Endothelial cell of umbilical vein (primary cell): ENCODE data around the gene RET. TPM values are rescaled to one million over a fixed set of nuclear protein-coding genes. Genes with fewer than 3 reads are reported as not detected.

ENCODE experiments used
- BruUV-seq: library from RNA; stranded (reverse); fragments of 400-500 nt; replicated peaks from 2 replicates; lab custom pipeline; 2021; lab: Mats Ljungman, UMichigan
- CTCF ChIA-PET: fragments of 300-600, 350-600 bp; sonication (Branson Sonifier 250); formaldehyde crosslinking; loops from one replicate; lab custom pipeline; 2021; ENCODE audit warnings: antibody characterized with exemption, inconsistent platforms; lab: Charles Lee
- POLR2A ChIA-PET: fragments of 300-600, 350-600 bp; sonication (Branson Sonifier 250); formaldehyde crosslinking; loops from one replicate; lab custom pipeline; 2021; ENCODE audit warnings: antibody characterized with exemption, inconsistent platforms; lab: Charles Lee
- DNase-seq: peaks from one replicate; pipeline ENCODE4 v3.0.0-alpha.2; 2011; ENCODE audit warnings: low read depth, low spot score
- FAIRE-seq: peaks from 2 replicates; lab custom pipeline; 2011; peaks lifted over from hg19 to GRCh38; lab: Jason Lieb, UNC
- H2AFZ ChIP-seq: 2 replicates; pipeline ENCODE4 v1.6.0; 2012; ENCODE audit warnings: low read depth, low read length, control low read depth, inconsistent platforms
- H3K27ac ChIP-seq: 2 replicates; pipeline ENCODE4 v1.5.1; 2011; ENCODE audit warnings: low read depth, mild to moderate bottlenecking, control low read depth, low read length, moderate library complexity; ENCODE audit not compliant: insufficient read depth
- H3K27me3 ChIP-seq, 2 experiments: 2 replicates each; pipeline versions ENCODE4 v1.6.0 to v1.6.1; 2011; ENCODE audit warnings: low read length in 2 of 2, mixed read lengths in 1 of 2; ENCODE audit not compliant: control insufficient read depth in 2 of 2, insufficient read depth in 2 of 2
- H3K36me3 ChIP-seq, 2 experiments: 2 replicates in 1 of 2; 3 replicates in 1 of 2; pipeline ENCODE4 v1.5.1; 2011; ENCODE audit warnings: low read length in 2 of 2, mild to moderate bottlenecking in 1 of 2, moderate library complexity in 1 of 2; ENCODE audit not compliant: control insufficient read depth in 2 of 2, insufficient read depth in 2 of 2; ENCODE audit errors: extremely low read depth in 1 of 2
- H3K4me1 ChIP-seq: 3 replicates; pipeline ENCODE4 v1.5.1; 2011; ENCODE audit warnings: mild to moderate bottlenecking, low read length; ENCODE audit not compliant: control insufficient read depth, insufficient read depth; ENCODE audit errors: extremely low read depth
- H3K4me2 ChIP-seq: 2 replicates; pipeline ENCODE4 v1.6.1; 2011; ENCODE audit warnings: low read length, control low read depth, mixed read lengths; ENCODE audit not compliant: insufficient read depth
- H3K4me3 ChIP-seq, 3 experiments: fragments of 200-600 bp in 1 of 3; sonication (generic), shearing (Covaris generic) in 1 of 3; replicated peaks in 1 of 3; 2 replicates each; pipeline ENCODE4 v1.5.1; 2011 to 2016; ENCODE audit warnings: control low read depth in 3 of 3, low read length in 3 of 3, mild to moderate bottlenecking in 2 of 3, inconsistent platforms in 1 of 3, low read depth in 1 of 3, moderate library complexity in 1 of 3; ENCODE audit not compliant: insufficient read depth in 1 of 3
- H3K79me2 ChIP-seq: 2 replicates; pipeline ENCODE4 v1.6.0; 2012; ENCODE audit warnings: low read length, inconsistent platforms; ENCODE audit not compliant: control insufficient read depth, insufficient read depth
- H3K9ac ChIP-seq: replicated peaks from 2 replicates; pipeline ENCODE3; 2011; ENCODE audit warnings: low read length, control low read depth; ENCODE audit not compliant: insufficient read depth; ENCODE audit errors: extremely low read depth
- H3K9me1 ChIP-seq: replicated peaks from 3 replicates; pipeline ENCODE4 v1.6.0; 2011; ENCODE audit warnings: mild to moderate bottlenecking, low read length; ENCODE audit not compliant: control insufficient read depth, insufficient read depth; ENCODE audit errors: extremely low read depth
- H3K9me3 ChIP-seq: replicated peaks from 2 replicates; pipeline ENCODE4 v1.5.1; 2012; ENCODE audit warnings: low read length, inconsistent platforms; ENCODE audit not compliant: control insufficient read depth, insufficient read depth
- H4K20me1 ChIP-seq: replicated peaks from 2 replicates; pipeline ENCODE3; 2011; ENCODE audit warnings: mild to moderate bottlenecking, low read length; ENCODE audit not compliant: control insufficient read depth, insufficient read depth; ENCODE audit errors: extremely low read depth
- EZH2 ChIP-seq: IDR thresholded peaks from 2 replicates; pipeline ENCODE4 v1.6.1; 2012; ENCODE audit warnings: borderline replicate concordance, low read depth, mild to moderate bottlenecking, moderate library complexity, low read length, inconsistent platforms; ENCODE audit not compliant: severe bottlenecking
- FOS ChIP-seq: IDR thresholded peaks from 2 replicates; pipeline ENCODE4 v1.6.1; 2011; ENCODE audit warnings: mild to moderate bottlenecking, low read length, moderate library complexity, borderline replicate concordance; ENCODE audit not compliant: insufficient read depth
- GATA2 ChIP-seq: IDR thresholded peaks from 2 replicates; pipeline ENCODE4 v1.7.0; 2011; ENCODE audit warnings: low read depth, mild to moderate bottlenecking, moderate library complexity, mixed read lengths, low read length; ENCODE audit not compliant: insufficient read length, insufficient read depth
- JUN ChIP-seq: IDR thresholded peaks from 2 replicates; pipeline ENCODE4 v1.6.1; 2011; ENCODE audit warnings: borderline replicate concordance, low read depth; ENCODE audit not compliant: insufficient read length, insufficient read depth
- MYC ChIP-seq: IDR thresholded peaks from one replicate; pipeline ENCODE4 v1.6.1; 2011; ENCODE audit warnings: mild to moderate bottlenecking, low read depth, low read length
- POLR2A ChIP-seq: IDR thresholded peaks from 2 replicates; pipeline ENCODE4 v1.6.1; 2012; ENCODE audit warnings: low read depth, mild to moderate bottlenecking, control low read depth, low read length
- POLR2AphosphoS5 ChIP-seq: IDR thresholded peaks from 2 replicates; pipeline ENCODE4 v1.6.1; 2012; ENCODE audit warnings: low read depth, mild to moderate bottlenecking, control low read depth, low read length, moderate library complexity; ENCODE audit not compliant: insufficient read depth
- dilution Hi-C: fragments of 300-500 bp; cut with MboI; formaldehyde crosslinking; loops from one replicate; pipeline ENCODE4 v1.15.0; 2019; ENCODE audit warnings: low sequenced_read_pairs; ENCODE audit not compliant: extremely low pct_ligation_motif_present
- intact Hi-C: fragments of 100-400 bp; cut with micrococcal nuclease; formaldehyde crosslinking; loops from one replicate; pipeline ENCODE4 v1.10.0; 2022
- polyA plus RNA-seq, 4 experiments: library from polyadenylated mRNA; depleted of rRNA in 3 of 4; stranded (reverse) in 3 of 4; unstranded in 1 of 4; fragments of >200 nt; gene quantifications; 2 replicates each; pipeline versions ENCODE4 v1.2.1 to v1.2.3, GENCODE V29; 2011 to 2012; ENCODE audit warnings: missing spikeins in 1 of 4
- total RNA-seq: library from RNA; stranded (reverse); gene quantifications from 2 replicates; pipeline ENCODE4 v1.2.3, GENCODE V29; 2021
- TF ChIP-seq, protein P1 (sequence below), 2 donors: IDR thresholded peaks; 1 replicate in 1 of 2; 2 replicates in 1 of 2; pipeline ENCODE4 v1.5.1; 2011; ENCODE audit warnings: low read length in 2 of 2, mild to moderate bottlenecking in 2 of 2, moderate library complexity in 2 of 2, control low read depth in 1 of 2, inconsistent platforms in 1 of 2, low read depth in 1 of 2; ENCODE audit not compliant: insufficient read depth in 1 of 2; ENCODE audit errors: extremely low read depth in 1 of 2
- TF ChIP-seq, protein P2 (sequence below): IDR thresholded peaks from 2 replicates; pipeline ENCODE4 v1.6.1; 2011; ENCODE audit not compliant: insufficient read depth, insufficient read length

The RET gene
- total and polyA plus RNA-seq, 2 donors (not counting 3 experiments of a cell fraction or from before 2014, with no cell fraction given): 0.04 to 0.22 TPM

DNA sequence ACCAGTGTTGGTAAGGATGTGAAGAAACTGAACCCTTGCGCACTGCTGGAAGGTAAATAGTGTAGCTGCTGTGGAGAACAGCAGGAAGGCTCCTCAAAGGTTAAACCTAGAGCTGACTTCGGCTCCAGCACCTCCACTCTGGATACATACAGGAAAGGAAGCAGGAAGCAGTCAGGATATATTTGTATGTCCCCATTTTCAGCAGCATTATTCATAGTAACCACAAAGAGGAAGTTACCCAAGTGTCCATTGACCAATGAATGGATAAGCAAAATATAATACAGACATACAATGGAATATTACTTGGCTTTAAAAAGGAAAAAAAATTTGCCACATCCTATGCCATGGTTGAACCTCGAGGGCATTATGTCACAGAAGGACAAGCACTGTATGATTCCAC, 15.0 kb downstream of the RET start:
- H2AFZ ChIP-seq: no peak overlapping the region
- no peaks in the 10 kb centered on the region for H3K27me3 ChIP-seq
- dilution Hi-C loops (no loop called here), intact Hi-C loops (no loop called here)
- H3K9me3 ChIP-seq: no peaks in the 10 kb centered on the region
- no TSS peak for BruUV-seq
- no peaks in the 10 kb centered on the region for H4K20me1 ChIP-seq
- POLR2A ChIA-PET: no interaction called here
- H3K9me1 ChIP-seq: no peaks in the 10 kb centered on the region
- no peak overlapping the region for H3K4me3 ChIP-seq
- FAIRE-seq: no peak
- H3K79me2 ChIP-seq: no peaks in the 10 kb centered on the region
- no peak overlapping the region for H3K27ac ChIP-seq
- H3K4me1 ChIP-seq: no peaks in the 10 kb centered on the region
- no peak overlapping the region for H3K9ac ChIP-seq
- no peak for TF ChIP-seq POLR2A
- no peak for TF ChIP-seq JUN
- TF ChIP-seq FOS: no peak
- TF ChIP-seq, protein P1, sequence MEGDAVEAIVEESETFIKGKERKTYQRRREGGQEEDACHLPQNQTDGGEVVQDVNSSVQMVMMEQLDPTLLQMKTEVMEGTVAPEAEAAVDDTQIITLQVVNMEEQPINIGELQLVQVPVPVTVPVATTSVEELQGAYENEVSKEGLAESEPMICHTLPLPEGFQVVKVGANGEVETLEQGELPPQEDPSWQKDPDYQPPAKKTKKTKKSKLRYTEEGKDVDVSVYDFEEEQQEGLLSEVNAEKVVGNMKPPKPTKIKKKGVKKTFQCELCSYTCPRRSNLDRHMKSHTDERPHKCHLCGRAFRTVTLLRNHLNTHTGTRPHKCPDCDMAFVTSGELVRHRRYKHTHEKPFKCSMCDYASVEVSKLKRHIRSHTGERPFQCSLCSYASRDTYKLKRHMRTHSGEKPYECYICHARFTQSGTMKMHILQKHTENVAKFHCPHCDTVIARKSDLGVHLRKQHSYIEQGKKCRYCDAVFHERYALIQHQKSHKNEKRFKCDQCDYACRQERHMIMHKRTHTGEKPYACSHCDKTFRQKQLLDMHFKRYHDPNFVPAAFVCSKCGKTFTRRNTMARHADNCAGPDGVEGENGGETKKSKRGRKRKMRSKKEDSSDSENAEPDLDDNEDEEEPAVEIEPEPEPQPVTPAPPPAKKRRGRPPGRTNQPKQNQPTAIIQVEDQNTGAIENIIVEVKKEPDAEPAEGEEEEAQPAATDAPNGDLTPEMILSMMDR (IDR thresholded peaks at IDR 0.05; ENCODE audit: extremely low read depth in 1 of 2, insufficient read depth in 1 of 2, low read depth in 1 of 2, low read length in 2 of 2): no peak
- TF ChIP-seq GATA2: no peak
- TF ChIP-seq, protein P2, sequence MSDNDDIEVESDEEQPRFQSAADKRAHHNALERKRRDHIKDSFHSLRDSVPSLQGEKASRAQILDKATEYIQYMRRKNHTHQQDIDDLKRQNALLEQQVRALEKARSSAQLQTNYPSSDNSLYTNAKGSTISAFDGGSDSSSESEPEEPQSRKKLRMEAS: no peak
- no peak for TF ChIP-seq EZH2
- TF ChIP-seq POLR2AphosphoS5: no peak
- TF ChIP-seq MYC: no peak
- CTCF ChIA-PET: no interaction called here
- no peak for DNase-seq
- no peak overlapping the region for H3K4me2 ChIP-seq
- no peaks in the 10 kb centered on the region for H3K36me3 ChIP-seq
